ENCODE results near the gene MAPK10. TPM values are rescaled to one million over a fixed set of nuclear protein-coding genes. Genes with fewer than 3 reads are reported as not detected.

The MAPK10 gene
- total RNA-seq, 4 donors from 2014 or later: 2.0 to 16.8 (median 4.1) TPM

GRCh38 chr4:86302251-86302650 is 57.6 kb downstream of the MAPK10 start:
- WGBS: 12% methylated on average over 4 of the region's 4 CpGs
- Histone ChIP-seq H3K9me3 (no peaks in the 10 kb centered on the region), H3K27me3 (no peaks in the 10 kb centered on the region), H3K36me3 (no peaks in the 10 kb centered on the region), H3K27ac (no peak overlapping the region), H3K4me3 (no peak overlapping the region), H3K4me1 (peaks cover 6% of the 10 kb centered on the region)
- TF ChIP-seq EP300 (IDR thresholded peaks at IDR 0.05): no peak
- no peak for TF ChIP-seq CTCF (IDR thresholded peaks at IDR 0.05)
- TF ChIP-seq POLR2A (IDR thresholded peaks at IDR 0.05): no peak
- TF ChIP-seq POLR2AphosphoS5 (IDR thresholded peaks at IDR 0.05): no peak
- DNase-seq (ENCODE audit: low spot score in 2 of 2): no peak

GRCh38 chr4:86300516-86300915 is 59.3 kb downstream of the MAPK10 start:
- no peaks in the 10 kb centered on the region for H3K9me3 ChIP-seq
- 39% methylated on average over 3 of the region's 3 CpGs for WGBS
- no peak overlapping the region for H3K27ac ChIP-seq
- no peak for DNase-seq (ENCODE audit: low spot score in 2 of 2)
- H3K4me3 ChIP-seq: no peak overlapping the region
- TF ChIP-seq CTCF (IDR thresholded peaks at IDR 0.05) (no peak), POLR2A (IDR thresholded peaks at IDR 0.05) (no peak), POLR2AphosphoS5 (IDR thresholded peaks at IDR 0.05) (no peak), EP300 (IDR thresholded peaks at IDR 0.05) (no peak)
- no peaks in the 10 kb centered on the region for H3K36me3 ChIP-seq
- H3K4me1 ChIP-seq: peaks cover 6% of the 10 kb centered on the region
- no peaks in the 10 kb centered on the region for H3K27me3 ChIP-seq

GRCh38 chr4:86296865-86297264 is 63.0 kb downstream of the MAPK10 start:
- TF ChIP-seq CTCF (IDR thresholded peaks at IDR 0.05): no peak
- TF ChIP-seq POLR2AphosphoS5 (IDR thresholded peaks at IDR 0.05): no peak
- no peak for TF ChIP-seq EP300 (IDR thresholded peaks at IDR 0.05)
- Histone ChIP-seq H3K4me3 (no peak overlapping the region), H3K27me3 (no peaks in the 10 kb centered on the region), H3K36me3 (no peaks in the 10 kb centered on the region), H3K27ac (no peak overlapping the region), H3K4me1 (peaks cover under 1% of the 10 kb centered on the region), H3K9me3 (no peaks in the 10 kb centered on the region)
- WGBS: 91% methylated on average over 6 of the region's 6 CpGs
- no peak for DNase-seq (ENCODE audit: low spot score in 2 of 2)

GRCh38 chr4:86294883-86295282 is 65.0 kb downstream of the MAPK10 start:
- 49% methylated on average over 11 of the region's 11 CpGs for WGBS
- DNase-seq (ENCODE audit: low spot score in 2 of 2): no peak
- TF ChIP-seq EP300 (IDR thresholded peaks at IDR 0.05) (no peak), POLR2A (IDR thresholded peaks at IDR 0.05) (no peak), POLR2AphosphoS5 (IDR thresholded peaks at IDR 0.05) (no peak), CTCF (IDR thresholded peaks at IDR 0.05) (no peak)

GRCh38 chr4:86291180-86291579 is 68.7 kb downstream of the MAPK10 start:
- Histone ChIP-seq H3K9me3 (no peaks in the 10 kb centered on the region), H3K4me1 (peaks cover 4% of the 10 kb centered on the region), H3K4me3 (no peak overlapping the region), H3K27ac (no peak overlapping the region), H3K27me3 (no peaks in the 10 kb centered on the region), H3K36me3 (no peaks in the 10 kb centered on the region)
- whole genome bisulfite sequencing: 45% methylated on average over 2 of the region's 2 CpGs
- DNase-seq (ENCODE audit: low spot score in 2 of 2): no peak
- TF ChIP-seq CTCF (IDR thresholded peaks at IDR 0.05) (no peak), EP300 (IDR thresholded peaks at IDR 0.05) (no peak), POLR2A (IDR thresholded peaks at IDR 0.05) (no peak), POLR2AphosphoS5 (IDR thresholded peaks at IDR 0.05) (no peak)

More at GRCh38 chr4:86294883-86295282, 65.0 kb downstream of the MAPK10 start:
- H3K36me3 ChIP-seq: no peaks in the 10 kb centered on the region
- no peaks in the 10 kb centered on the region for H3K27me3 ChIP-seq
- no peaks in the 10 kb centered on the region for H3K4me1 ChIP-seq
- no peak overlapping the region for H3K4me3 ChIP-seq
- peak overlapping the region; percentile 8 for H3K27ac ChIP-seq
- H3K9me3 ChIP-seq: no peaks in the 10 kb centered on the region
